ENCODE results near the gene L1TD1. TPM values are rescaled to one million over a fixed set of nuclear protein-coding genes. Genes with fewer than 3 reads are reported as not detected.

The L1TD1 gene
- total and polyA plus RNA-seq, 2 of the 13 experiments (the other 11 are each of a cell fraction or from before 2014, with no cell fraction given): not detected

DNA sequence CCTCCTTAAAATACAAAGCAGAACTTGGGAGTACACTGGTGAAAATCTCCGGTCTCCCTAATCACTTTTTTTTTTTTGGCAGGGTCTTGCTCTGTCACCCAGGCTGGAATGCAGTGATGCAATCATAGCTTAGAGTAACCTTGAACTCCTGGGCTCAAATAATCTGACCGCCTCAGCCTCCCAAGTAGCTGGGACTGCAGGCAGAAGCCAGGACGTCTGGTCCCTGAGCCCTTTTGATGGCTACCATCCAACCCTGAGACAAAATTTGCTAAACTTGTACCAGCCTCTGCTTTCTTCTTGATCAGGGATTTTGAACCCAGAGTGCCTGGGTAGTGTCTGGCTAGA, 4.1 kb downstream of the L1TD1 start (continued):
- TF ChIP-seq JUND (CRISPR knock-in tag; IDR thresholded peaks at IDR 0.05) (peak; percentile 55; the same call in 1 of the 2 replicates), FOXK2 (IDR thresholded peaks at IDR 0.05) (no peak), ERF (CRISPR knock-in tag; IDR thresholded peaks at IDR 0.05) (no peak), ZNF30 (CRISPR knock-in tag; IDR thresholded peaks at IDR 0.05) (no peak), DNMT1 (CRISPR knock-in tag; IDR thresholded peaks at IDR 0.05) (no peak), PAWR (CRISPR knock-in tag; IDR thresholded peaks at IDR 0.05; ENCODE audit: borderline replicate concordance) (no peak), MAF1 (CRISPR knock-in tag; IDR thresholded peaks at IDR 0.05; ENCODE audit: borderline replicate concordance) (no peak), HCFC1 (IDR thresholded peaks at IDR 0.05; ENCODE audit: low read depth, low read length) (no peak), CEBPG (CRISPR knock-in tag; IDR thresholded peaks at IDR 0.05) (peak; percentile 95), ATM (IDR thresholded peaks at IDR 0.05; ENCODE audit: borderline replicate concordance) (no peak), SUZ12 (IDR thresholded peaks at IDR 0.05; ENCODE audit: low read depth, low read length) (no peak), U2AF2 (IDR thresholded peaks at IDR 0.05; ENCODE audit: low read depth, low read length) (no peak), MIXL1 (CRISPR knock-in tag; IDR thresholded peaks at IDR 0.05) (0 out of 2 replicates have a peak, but pooled peaks have one; percentile 40), ZBTB1 (CRISPR knock-in tag; IDR thresholded peaks at IDR 0.05; ENCODE audit: borderline replicate concordance) (no peak), HNRNPLL (IDR thresholded peaks at IDR 0.05; ENCODE audit: low read depth, low read length, poor library complexity, severe bottlenecking) (no peak), TCF7 (IDR thresholded peaks at IDR 0.05; ENCODE audit: low read depth) (no peak), YEATS2 (CRISPR knock-in tag; IDR thresholded peaks at IDR 0.05; ENCODE audit: borderline replicate concordance) (no peak), SIN3B (IDR thresholded peaks at IDR 0.05; ENCODE audit: low read length) (no peak), HMG20A (CRISPR knock-in tag; IDR thresholded peaks at IDR 0.05; ENCODE audit: borderline replicate concordance) (peak; percentile 70; the same call in 1 of the 2 replicates), ZNF567 (CRISPR knock-in tag; IDR thresholded peaks at IDR 0.05; ENCODE audit: borderline replicate concordance) (no peak), ZNF747 (CRISPR knock-in tag; IDR thresholded peaks at IDR 0.05; ENCODE audit: borderline replicate concordance) (peak; percentile 61; the same call in 1 of the 2 replicates), ZNF12 (CRISPR knock-in tag; IDR thresholded peaks at IDR 0.05) (no peak), NPAS2 (CRISPR knock-in tag; IDR thresholded peaks at IDR 0.05; ENCODE audit: borderline replicate concordance) (no peak), NR2F2 (IDR thresholded peaks at IDR 0.05; ENCODE audit: borderline replicate concordance, low read depth) (0 out of 2 replicates have a peak, but pooled peaks have one; percentile 29), ZNF326 (CRISPR knock-in tag; IDR thresholded peaks at IDR 0.05; ENCODE audit: borderline replicate concordance) (no peak)
- TF ChIP-seq, protein P1, sequence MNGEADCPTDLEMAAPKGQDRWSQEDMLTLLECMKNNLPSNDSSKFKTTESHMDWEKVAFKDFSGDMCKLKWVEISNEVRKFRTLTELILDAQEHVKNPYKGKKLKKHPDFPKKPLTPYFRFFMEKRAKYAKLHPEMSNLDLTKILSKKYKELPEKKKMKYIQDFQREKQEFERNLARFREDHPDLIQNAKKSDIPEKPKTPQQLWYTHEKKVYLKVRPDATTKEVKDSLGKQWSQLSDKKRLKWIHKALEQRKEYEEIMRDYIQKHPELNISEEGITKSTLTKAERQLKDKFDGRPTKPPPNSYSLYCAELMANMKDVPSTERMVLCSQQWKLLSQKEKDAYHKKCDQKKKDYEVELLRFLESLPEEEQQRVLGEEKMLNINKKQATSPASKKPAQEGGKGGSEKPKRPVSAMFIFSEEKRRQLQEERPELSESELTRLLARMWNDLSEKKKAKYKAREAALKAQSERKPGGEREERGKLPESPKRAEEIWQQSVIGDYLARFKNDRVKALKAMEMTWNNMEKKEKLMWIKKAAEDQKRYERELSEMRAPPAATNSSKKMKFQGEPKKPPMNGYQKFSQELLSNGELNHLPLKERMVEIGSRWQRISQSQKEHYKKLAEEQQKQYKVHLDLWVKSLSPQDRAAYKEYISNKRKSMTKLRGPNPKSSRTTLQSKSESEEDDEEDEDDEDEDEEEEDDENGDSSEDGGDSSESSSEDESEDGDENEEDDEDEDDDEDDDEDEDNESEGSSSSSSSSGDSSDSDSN (CRISPR knock-in tag; IDR thresholded peaks at IDR 0.05): no peak
- TF ChIP-seq, protein P2, sequence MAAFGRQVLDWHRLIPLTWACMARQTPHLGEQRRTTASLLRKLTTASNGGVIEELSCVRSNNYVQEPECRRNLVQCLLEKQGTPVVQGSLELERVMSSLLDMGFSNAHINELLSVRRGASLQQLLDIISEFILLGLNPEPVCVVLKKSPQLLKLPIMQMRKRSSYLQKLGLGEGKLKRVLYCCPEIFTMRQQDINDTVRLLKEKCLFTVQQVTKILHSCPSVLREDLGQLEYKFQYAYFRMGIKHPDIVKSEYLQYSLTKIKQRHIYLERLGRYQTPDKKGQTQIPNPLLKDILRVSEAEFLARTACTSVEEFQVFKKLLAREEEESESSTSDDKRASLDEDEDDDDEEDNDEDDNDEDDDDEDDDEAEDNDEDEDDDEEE (CRISPR knock-in tag; IDR thresholded peaks at IDR 0.05): no peak
- TF ChIP-seq, protein P3, sequence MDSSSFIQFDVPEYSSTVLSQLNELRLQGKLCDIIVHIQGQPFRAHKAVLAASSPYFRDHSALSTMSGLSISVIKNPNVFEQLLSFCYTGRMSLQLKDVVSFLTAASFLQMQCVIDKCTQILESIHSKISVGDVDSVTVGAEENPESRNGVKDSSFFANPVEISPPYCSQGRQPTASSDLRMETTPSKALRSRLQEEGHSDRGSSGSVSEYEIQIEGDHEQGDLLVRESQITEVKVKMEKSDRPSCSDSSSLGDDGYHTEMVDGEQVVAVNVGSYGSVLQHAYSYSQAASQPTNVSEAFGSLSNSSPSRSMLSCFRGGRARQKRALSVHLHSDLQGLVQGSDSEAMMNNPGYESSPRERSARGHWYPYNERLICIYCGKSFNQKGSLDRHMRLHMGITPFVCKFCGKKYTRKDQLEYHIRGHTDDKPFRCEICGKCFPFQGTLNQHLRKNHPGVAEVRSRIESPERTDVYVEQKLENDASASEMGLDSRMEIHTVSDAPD (CRISPR knock-in tag; IDR thresholded peaks at IDR 0.05): no peak
- TF ChIP-seq, protein P4, sequence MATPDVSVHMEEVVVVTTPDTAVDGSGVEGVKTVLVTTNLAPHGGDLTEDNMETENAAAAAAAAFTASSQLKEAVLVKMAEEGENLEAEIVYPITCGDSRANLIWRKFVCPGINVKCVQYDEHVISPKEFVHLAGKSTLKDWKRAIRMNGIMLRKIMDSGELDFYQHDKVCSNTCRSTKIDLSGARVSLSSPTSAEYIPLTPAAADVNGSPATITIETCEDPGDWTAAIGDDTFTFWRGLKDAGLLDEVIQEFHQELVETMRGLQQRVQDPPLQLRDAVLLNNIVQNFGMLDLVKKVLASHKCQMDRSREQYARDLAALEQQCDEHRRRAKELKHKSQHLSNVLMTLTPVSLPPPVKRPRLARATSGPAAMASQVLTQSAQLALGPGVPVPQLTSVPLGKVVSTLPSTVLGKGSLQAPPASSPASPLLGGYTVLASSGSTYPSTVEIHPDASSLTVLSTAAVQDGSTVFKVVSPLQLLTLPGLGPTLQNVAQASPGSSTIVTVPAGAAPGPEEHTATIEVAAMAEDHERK (CRISPR knock-in tag; IDR thresholded peaks at IDR 0.05; ENCODE audit: low read depth): no peak
